PFSK-1 (cell line): ENCODE measurements around the gene BMP8B.

Source experiments
- FOXP2 ChIP-seq: optimal IDR thresholded peaks from 2 replicates; pipeline ENCODE3; 2011; ENCODE audit warnings: borderline replicate concordance, control low read depth, inconsistent platforms; ENCODE audit not compliant: insufficient read depth; ENCODE audit errors: extremely low read length, extremely low read depth
- POLR2AphosphoS5 ChIP-seq: IDR thresholded peaks from 2 replicates; pipeline ENCODE4 v1.6.1; 2012; ENCODE audit warnings: low read depth, mild to moderate bottlenecking, control low read depth, low read length, moderate library complexity
- REST ChIP-seq, 2 experiments: IDR thresholded peaks; 2 replicates each; pipeline versions ENCODE4 v1.6.1 to v1.8.0; 2011 to 2012; ENCODE audit warnings: low read depth in 2 of 2, low read length in 2 of 2, control low read depth in 1 of 2, inconsistent platforms in 1 of 2, mild to moderate bottlenecking in 1 of 2, moderate library complexity in 1 of 2; ENCODE audit not compliant: insufficient read depth in 1 of 2
- SIN3A ChIP-seq: IDR thresholded peaks from 2 replicates; pipeline ENCODE4 v1.6.1; 2012; ENCODE audit warnings: mild to moderate bottlenecking, low read length, moderate library complexity, borderline replicate concordance; ENCODE audit not compliant: insufficient read depth
- TAF1 ChIP-seq: IDR thresholded peaks from 2 replicates; pipeline ENCODE4 v1.6.1; 2012; ENCODE audit warnings: low read length, control low read depth, borderline replicate concordance; ENCODE audit not compliant: insufficient read depth

The BMP8B gene

GRCh38 chr1:39732730-39733129 lies 55.9 kb downstream of the BMP8B start:
- TF ChIP-seq REST (IDR thresholded peaks at IDR 0.05; ENCODE audit: insufficient read depth in 1 of 2, low read depth in 2 of 2, low read length in 2 of 2) (no peak), TAF1 (no peak), FOXP2 (no peak), POLR2AphosphoS5 (no peak), SIN3A (no peak)

- TF ChIP-seq REST (IDR thresholded peaks at IDR 0.05; ENCODE audit: insufficient read depth in 1 of 2, low read depth in 2 of 2, low read length in 2 of 2) (no peak), SIN3A (no peak), POLR2AphosphoS5 (no peak), TAF1 (no peak), FOXP2 (no peak)
These were observed 58.8 kb downstream of the BMP8B start for GRCh38 chr1:39729842-39730241.

- TF ChIP-seq FOXP2: no peak
- TF ChIP-seq SIN3A: no peak
- no peak for TF ChIP-seq POLR2AphosphoS5
- TF ChIP-seq TAF1: no peak
- no peak for TF ChIP-seq REST (IDR thresholded peaks at IDR 0.05; ENCODE audit: insufficient read depth in 1 of 2, low read depth in 2 of 2, low read length in 2 of 2)
These were observed 59.6 kb downstream of the BMP8B start for GRCh38 chr1:39729030-39729429.

GRCh38 chr1:39727932-39728317 lies 60.7 kb downstream of the BMP8B start:
- TF ChIP-seq SIN3A (no peak), REST (IDR thresholded peaks at IDR 0.05; ENCODE audit: insufficient read depth in 1 of 2, low read depth in 2 of 2, low read length in 2 of 2) (no peak), TAF1 (no peak), POLR2AphosphoS5 (no peak), FOXP2 (no peak)

- no peak for TF ChIP-seq SIN3A
These were observed 61.3 kb downstream of the BMP8B start for GRCh38 chr1:39727221-39727931.
